SK-N-MC (cell line): ENCODE results near the gene TLE4.
A peak's percentile ranks its signal among the peaks of the same experiment; 100 is the strongest.

Source experiments
- EZH2 ChIP-seq: fragments of 200-600 bp; sonication (generic); IDR thresholded peaks from one replicate; pipeline ENCODE4 v1.6.1; 2017; ENCODE audit warnings: antibody characterized with exemption
- FOXP2 ChIP-seq: optimal IDR thresholded peaks from 2 replicates; pipeline ENCODE3; 2011; ENCODE audit warnings: mild to moderate bottlenecking, moderate library complexity; ENCODE audit not compliant: insufficient read depth; ENCODE audit errors: extremely low read length, control extremely low read depth
- POLR2AphosphoS5 ChIP-seq: IDR thresholded peaks from 2 replicates; pipeline ENCODE4 v1.6.1; 2012; ENCODE audit warnings: mild to moderate bottlenecking, low read depth, low read length, borderline replicate concordance

DNA sequence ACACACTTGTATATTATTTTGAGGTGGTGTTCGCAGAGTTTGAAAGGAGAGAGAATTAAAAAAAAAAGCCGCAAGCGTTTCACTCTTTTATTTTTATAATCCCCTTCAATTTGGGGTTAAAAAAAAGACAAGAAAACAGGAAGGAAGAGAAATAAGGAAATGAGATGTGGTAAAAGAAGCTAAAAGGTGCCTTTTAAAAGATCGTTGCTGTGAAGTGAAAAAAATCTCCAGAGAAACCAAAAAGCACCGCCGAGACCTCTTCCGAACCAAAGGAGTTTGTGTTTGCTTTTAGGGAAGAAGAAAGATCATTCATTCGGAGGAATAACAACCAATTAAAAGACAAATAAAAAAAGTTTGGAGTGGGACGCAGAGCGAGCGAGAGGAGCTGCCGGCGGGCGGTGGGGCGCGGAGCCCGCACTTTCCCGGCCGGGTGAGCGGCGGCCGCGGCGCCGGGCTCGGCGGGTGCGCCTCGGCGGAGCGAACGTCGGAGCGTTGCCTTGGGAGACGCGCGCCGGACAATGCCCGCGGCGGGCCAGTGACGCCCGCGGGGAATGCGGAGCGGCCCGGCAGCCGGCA, 355 bp downstream of the TLE4 start:
- no peak for TF ChIP-seq POLR2AphosphoS5
- peak; percentile 95 for TF ChIP-seq EZH2
- no peak for TF ChIP-seq FOXP2
